GM18873 (cell line): ENCODE measurements around the gene TNNC2.
"Not testable (repeated sequence)": the region's sequence is repeated elsewhere in the genome, so short reads cannot be mapped to it uniquely, and the experiment has no call there.

Source experiments
- ATAC-seq: cut with Tn5 transposase; IDR thresholded peaks from one replicate; pipeline ENCODE4 v1.9.1; 2021; ENCODE audit warnings: mild to moderate bottlenecking, moderate library complexity, moderate number of reproducible peaks; ENCODE audit not compliant: unreplicated experiment, low FRiP score

Gene TNNC2

DNA sequence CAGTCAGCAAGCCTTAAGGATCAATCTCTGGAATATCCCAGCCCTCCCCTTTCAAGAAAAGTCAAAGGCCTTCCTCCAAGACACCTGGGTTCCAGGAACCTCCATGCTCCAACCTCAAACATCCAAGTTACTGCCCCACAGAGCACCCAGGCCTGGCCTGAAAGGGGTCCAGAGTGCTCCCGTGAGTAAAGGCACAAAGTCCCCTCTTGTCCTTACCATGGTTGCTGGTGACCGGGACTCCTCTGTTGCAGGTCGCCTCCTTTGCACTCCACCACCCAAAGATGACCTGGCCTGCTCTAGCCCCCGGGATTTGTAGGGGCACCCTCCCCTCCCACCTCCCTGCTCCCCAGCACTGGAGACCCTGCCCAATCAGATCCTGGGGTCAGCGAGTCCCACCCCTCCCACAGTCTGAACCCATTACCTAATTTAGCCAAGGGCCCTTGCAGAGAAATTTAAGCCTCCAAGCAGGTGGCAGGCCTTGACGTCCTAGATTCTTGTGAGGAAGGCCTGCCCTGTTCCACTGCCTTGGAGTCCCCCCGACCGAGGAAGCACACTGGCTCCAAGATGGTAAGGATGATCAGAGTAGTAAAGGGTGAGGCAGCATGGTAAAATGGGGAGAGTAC lies at the start of gene TNNC2:
TSS of gene TNNC2 (minus strand) at position 283 of the 623 bp plus-strand sequence. CDS start at position 219, 64 bp downstream.
- no peak for ATAC-seq

DNA sequence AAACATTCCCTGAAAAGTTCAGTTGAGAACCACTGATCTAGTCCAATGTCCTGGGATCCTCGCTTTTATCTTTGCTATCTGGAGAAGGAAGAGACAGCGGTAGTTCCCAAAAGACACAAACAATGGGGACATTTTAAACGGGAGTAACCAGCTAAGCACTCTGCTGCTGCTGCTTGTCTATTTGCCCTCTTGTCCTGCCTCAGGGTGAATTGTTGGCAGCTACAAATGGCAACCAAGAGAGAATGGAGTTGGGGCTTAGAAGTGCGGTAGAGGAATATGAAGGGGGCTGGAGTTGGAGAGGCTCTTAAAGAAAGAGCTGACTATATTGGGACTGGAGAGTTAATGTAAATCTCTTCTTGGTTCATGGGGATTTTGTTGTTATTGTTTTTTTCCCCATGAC lies 47.5 kb upstream of the TNNC2 start:
- no peak for ATAC-seq

DNA sequence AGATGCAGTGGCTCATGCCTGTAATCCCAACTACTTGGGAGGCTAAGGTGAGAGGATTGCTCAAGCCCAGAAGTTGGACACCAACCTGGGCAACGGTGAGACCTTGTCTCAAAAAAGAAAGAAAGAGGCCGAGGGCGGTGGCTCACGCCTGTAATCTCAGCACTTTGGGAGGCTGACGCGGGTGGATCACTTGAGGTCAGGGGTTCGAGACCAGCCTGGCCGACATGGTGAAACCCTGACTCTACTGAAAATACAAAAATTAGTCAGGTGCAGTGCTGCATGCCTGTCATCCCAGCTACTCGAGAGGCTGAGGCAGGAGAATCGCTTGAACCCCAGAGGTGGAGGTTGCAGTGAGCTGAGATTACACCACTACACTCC lies 47.0 kb upstream of the TNNC2 start:
- ATAC-seq, result not testable (repeated sequence)

DNA sequence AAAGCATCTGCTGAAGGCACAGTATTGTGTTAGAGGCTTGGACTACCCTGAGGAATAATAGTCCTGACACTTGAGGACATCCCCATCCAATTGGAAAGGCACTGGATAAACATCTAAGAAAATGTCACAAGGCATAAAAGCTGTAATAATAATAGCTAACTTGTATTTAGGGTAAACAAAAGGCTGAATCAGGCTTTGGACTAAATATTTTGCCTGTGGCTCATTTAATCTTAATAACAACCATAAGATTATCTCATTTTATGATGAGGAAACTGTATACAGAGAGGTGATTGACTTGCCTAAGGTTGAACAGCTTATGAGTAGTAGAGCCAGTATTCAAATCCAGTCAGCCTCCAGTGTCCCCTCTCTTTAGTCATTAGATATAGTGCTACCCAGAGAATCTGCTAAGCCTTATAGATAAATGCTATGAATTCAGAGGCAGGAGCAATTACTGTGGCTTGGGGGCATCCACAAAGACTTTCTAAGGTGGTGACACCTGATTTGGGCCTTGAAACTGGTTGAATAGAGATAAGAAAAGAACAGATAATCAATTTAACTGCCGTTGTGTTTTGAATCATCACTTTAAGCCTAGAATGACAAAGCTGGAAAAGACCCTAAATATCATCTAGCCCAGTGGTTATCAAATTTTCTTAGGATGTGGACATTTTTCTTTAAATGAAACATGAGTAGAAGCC lies 46.4 kb upstream of the TNNC2 start:
- ATAC-seq, result no peak

DNA sequence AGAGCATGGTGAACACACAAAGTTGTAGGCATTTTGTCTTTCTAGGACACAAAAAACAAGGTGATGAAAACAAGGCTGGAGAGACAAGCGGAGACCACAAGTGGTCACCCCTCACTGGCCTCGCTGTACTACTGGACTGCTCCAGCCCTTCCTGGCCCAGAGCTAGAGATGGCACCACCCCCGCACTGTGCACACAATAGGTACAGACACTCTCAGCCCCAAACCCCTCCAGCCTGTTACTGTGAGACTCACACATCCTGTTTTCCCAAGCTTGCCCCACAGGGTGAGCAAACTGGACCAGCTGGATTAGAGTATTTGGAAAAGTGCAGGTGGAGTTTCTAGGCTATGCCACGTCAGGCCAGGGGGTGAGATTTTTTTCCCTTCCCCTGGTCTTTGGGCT lies 45.5 kb upstream of the TNNC2 start:
- ATAC-seq, result no peak

DNA sequence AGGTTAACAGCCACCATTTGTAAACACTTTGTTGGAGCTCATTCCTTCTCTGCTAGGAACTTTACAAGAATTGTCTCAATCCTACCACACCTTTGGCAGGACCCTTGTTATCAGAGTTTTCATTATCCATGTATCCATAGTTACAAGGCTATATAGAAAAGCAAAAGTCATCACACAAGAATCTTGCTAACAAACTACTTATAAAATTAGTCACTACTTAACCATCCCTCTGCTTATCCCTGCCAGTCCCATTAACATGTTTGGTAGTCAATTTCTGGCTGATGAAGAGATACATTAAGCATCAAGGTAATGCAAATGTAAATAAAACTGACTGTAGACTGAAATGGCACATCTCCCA lies 40.7 kb upstream of the TNNC2 start:
- no peak for ATAC-seq

DNA sequence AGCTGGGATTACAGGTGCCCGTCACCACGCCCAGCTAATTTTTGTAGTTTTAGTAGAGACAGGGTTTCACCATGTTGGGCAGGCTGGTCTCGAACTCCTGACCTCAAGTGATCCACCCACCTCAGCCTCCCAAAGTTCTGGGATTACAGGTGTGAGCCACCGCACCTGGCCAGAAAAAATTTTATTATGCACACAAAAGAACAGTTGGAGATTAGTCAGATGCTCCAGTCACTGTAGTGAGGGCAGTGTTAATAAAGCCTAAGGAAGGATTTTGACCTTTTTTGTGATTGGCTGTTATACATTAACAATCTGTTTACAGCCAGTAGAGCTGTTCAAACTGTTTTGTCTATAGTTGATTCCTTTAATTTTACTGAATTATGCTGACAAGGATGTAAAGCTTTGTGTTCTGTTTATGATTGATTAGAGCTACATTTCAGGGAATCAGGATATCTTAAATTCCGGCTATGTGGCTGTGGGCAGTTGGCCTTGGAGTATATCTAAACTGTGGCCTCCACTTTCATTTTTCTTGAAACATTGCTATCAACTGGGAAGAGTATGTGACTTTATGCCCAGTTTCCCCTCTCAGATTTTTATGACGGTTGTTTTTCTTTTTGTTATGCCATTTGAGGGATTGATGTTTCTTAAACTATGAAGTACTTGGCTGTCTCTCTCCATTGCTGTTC lies 40.2 kb upstream of the TNNC2 start:
- ATAC-seq, result no peak

DNA sequence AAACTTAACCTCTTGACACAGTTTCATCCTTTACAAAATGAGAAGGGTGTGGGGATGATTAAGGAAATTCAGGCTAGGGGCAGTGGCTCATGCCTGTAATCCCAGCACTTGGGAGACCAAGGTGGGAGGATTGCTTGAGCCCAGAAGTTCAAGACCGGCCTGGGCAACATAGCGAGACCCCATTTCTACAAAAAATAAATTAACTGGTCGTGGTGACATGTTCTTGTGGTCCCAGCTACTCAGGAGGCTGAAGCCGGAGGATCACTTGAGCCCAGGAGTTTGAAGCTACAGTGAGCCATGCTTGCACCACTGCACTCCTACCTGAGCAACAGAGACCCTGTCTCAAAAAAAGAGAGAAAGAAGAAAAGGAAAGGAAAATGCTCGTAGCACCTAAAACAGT lies 39.3 kb upstream of the TNNC2 start:
- ATAC-seq, result no peak

DNA sequence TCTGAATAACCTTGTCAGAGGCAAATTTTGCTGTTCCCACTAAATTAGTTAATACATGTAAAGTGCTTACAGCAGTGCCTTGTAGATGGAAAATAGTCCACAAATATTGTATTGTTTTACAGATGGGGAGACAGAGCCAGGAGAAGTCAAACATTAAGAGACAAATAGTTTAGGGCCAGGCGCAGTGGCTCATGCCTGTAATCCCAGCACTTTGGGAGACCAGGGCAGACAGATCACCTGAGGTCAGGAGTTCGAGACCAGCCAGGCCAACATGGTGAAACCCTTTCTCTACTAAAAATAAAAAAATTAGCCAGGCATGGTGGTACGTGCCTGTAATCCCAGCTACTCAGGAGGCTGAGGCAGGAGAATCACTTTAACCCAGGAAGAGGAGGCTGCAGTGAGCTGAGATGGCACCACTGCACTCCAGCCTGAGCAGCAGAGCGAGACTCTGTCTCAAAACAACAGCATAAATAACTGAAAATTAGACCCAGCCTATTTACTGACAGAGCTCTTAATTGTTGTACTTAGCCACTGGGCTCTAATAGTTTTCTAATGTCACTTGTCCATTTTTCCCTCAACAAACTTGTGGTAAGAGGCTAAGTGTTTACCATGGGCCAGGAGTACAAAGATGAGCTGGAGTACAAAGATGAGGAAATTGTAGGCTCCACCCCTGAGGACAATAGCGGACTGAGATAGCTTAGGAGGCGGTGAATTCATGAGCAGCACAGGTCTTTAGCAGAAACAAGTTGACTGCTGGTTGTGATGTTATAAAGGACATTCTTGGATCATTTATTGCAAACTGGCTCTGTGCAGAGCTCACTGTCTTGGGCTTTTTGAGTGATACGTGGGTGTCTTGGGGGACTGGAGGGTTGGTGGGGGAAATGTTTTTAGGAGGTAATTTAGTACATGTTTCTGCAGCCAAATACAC lies 36.7 kb upstream of the TNNC2 start:
- ATAC-seq, result no peak

DNA sequence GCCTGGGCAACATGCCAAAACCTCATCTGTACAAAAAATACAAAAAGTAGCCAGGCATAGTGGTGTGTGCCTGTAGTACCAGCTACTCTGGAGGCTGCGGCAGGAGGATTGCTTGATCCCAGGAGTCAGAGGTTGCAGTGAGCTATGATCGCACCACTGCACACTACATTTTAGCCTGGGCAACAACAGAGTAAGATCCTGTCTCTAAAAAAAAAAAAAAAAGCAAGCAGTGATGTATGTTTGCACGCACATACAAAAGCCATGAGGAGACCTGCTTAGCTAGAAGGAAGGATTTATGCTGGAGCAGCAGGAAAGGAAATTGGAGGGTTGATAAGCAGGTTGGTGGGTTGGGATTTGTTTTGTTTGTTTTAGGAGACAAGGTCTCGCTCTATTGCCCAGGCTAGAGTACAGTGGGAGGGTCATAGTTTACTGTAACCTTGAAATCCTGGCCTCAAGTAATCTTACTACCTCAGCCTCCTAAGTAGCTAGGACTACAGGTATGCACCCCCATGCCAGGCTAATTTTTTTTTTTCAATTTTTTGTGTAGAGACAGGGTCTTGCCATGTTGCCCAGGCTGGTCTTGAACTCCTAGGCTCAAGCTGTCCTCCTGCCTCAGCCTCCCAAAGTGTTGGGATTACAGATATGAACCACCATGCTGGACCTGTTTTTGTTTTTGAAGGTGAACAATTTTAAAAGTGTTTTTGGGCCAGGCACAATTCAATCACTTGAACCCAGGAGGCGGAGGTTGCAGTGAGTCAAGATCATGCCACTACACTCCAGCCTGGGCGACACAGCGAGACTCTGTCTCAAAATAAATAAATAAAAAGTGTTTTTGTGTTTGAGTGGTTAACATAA lies 34.3 kb upstream of the TNNC2 start:
- ATAC-seq, result no peak

DNA sequence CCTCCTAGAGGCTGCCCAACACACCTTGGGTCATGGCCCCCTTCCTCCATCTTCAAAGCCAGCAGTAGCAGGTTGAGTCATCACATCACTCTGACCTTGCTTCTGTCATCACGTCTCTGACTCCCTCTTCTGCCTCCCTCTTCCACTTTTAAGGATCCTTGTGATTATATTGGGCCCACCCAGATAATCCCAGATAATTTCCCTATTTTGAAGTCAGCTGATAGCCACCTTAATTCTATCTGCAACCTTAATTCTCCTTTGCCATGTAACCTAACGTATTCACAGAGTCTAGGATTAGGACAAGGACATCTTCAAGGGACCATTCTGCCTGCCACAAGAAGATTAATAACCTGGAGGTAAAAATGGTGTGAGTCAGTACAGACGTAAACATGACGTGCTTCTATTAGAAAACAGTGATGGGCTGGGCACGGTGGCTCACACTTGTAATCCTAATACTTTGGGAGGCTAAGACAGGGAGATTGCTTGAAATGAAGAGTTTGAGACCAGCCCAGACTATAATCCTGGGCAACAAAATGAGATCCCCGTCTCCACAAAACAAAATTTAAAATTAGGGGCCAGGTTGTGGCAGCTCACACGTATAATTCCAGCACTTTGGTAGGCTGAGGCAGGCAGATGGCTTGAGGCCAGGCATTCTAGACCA lies 33.6 kb upstream of the TNNC2 start:
- no peak for ATAC-seq

DNA sequence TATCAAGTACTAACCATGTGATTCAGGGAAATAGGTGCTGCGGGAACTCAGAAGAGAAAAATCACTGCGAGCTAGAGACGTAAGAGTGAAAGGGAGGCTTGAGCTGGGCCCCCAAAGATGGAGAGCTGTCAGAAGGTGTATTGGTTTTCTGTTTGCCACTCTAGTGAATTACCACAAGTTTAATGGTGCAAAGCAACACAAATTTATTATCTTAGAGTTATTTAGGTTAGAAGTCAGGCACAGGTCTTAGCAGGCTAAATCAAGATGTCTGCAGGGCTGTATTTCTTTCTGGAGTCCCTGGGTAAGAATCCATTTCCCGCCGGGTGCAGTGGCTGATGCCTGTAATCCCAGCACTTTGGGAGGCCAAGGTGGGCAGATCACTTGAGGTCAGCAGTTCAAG lies 32.8 kb upstream of the TNNC2 start:
- ATAC-seq, result no peak

DNA sequence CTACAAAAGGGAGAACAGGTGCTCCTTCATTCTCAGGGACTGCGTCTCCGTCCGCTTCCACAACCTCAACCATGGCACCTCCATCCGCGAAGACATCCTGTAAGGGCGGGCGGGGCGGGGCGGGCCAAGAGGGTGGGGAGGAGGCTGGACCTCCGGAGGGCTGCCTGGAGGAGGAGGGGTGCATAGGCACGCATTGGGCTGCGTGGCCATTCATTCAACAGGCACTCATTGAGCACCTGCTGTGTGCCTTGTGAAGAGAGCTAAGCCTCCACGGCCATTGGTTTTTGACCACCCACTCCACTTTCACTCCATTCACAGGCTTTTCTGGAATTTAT lies 30.7 kb upstream of the TNNC2 start:
- ATAC-seq, result no peak

DNA sequence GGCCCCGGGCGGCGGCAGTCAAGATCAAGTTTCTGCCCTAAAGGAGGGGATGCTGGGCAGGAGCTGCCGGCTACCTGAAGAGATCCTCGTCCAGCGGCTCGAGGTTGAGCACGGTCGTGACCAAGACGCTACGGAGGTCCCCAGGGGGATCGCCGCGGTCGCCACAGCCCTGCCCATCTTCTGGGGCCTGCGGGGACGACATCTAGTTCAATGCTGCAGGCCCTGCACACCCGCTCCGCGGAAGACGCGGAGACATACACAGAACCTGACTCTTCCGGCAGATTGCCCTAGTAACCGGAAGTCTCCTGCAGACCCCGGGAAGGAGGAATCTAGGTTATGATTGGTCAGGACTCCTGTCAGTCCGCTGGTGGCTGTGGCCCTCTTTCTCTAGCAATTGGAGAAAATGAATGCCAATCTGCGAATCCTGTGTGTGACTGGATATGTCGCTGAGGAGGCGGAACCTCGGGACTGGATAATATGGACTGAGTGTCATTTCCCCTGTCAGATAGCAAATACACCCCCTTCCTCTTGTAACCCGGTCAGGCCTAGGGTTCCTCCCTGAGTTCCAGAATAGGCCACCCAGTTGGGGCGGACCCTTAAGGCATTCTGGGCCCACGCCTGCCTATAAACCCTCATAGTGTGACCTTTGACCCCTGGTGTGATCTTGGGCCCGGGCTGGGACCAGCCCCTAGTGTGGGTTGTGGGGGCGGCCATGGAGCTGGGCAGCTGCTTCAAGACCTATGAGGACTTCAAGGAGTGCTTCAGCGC lies 30.2 kb upstream of the TNNC2 start, which contains the start of the genes ACOT8 and ZSWIM3:
TSS of gene ACOT8 (minus strand) at position 279 of the 768 bp plus-strand sequence. CDS start at position 202, 77 bp downstream.
TSS of gene ZSWIM3 (plus strand) at position 501 of the 768 bp plus-strand sequence. CDS start at position 713, 212 bp downstream.
- ATAC-seq, result peak; percentile 95

DNA sequence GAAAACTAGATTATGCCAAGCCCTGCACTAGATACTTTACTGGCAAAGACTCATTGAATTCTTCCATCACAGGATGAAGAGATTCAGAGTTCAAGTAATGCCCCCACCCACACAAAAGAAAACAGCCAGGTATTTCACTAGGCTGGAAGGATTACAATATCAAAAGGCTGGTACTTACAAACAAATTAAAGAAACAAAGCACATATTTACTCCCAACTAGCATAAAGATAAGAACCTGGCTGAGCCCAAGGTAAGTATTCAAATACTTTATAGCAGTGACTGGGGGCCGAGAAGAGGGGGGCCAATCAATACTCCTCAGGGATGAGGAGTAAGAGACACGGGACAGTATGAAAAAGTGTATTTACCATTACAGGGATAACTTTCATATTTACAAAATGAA lies 26.4 kb upstream of the TNNC2 start:
- no peak for ATAC-seq

DNA sequence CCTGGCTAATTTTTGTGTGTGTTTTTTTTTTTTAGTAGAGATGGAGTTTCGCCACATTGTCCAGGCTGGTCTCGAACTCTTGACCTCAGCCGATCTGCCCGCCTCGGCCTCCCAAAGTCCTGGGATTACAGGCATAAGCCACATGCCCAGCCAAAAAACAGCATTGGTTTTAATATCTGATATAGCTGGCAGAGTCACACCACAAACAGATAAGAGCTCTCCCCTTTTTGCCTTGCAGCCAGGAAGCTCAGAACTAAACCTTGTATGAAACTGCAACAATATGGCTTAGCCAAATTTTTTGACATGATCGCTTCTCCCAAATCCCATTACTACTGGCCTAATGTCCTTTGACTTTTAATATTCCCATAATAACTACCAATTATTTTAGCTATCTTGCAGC lies 25.2 kb upstream of the TNNC2 start:
- no peak for ATAC-seq

DNA sequence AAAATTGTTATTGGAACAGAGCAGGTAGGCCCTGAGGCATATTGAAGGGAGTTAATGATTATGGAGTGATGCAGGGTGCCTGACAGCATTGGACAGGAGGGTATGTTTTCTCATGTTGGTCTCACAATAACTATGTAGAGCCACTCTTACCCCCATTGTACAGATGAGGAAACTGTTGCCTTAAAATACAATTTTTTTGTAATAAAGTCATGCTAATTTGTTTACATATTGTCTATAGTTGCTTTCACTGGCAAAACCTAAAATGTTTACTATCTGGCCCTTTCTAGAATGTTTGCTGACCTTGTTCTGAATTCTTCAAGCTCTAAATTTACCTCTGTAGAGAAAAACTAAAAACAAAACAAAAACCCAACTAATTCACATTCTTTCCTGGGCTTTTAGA lies 24.4 kb upstream of the TNNC2 start:
- no peak for ATAC-seq

DNA sequence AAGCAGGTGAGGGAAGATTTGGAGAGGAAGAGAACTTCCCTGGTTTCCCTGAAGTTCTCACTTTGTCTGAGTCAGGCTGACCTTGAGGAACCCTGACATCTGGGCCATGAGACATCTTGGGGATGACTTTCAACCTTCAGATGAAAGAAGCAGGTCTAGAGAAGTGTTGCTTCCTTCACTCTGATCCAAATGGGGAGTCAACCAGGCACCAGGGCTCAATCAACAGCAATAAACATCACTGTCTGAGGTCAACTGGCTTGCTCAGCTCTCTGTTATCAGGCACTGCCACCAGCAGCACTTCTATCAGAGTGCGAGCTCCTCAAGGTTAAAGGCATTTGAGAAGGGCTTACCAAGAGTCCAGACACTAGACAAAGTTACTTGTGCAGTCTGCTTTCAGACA lies 23.8 kb upstream of the TNNC2 start:
- ATAC-seq, result no peak

DNA sequence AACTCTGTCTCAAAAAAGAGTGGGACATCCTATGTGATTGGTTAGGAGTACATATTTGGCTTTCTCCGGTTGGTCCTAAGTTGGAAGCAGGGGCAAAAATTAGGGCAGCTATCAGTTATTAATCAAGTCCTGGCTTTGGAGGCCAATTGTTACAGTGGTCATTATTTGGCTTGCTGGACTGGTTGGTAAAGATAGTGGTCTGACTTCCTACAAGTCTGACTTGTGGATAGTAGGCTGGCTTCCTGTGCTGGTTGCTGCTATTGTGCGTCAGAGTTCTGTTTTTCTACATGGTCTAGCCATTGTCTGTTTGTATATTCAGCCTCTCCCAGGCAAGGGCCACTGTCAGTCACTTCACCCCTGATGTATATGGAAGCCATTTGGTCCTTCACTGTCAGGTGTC lies 23.1 kb upstream of the TNNC2 start:
- ATAC-seq, result no peak
